NT2/D1 (cell line): ENCODE measurements around the gene NPEPPS.
"Not testable (repeated sequence)": the region's sequence is repeated elsewhere in the genome, so short reads cannot be mapped to it uniquely, and the experiment has no call there.

Experiments
- SUZ12 ChIP-seq: IDR thresholded peaks from 2 replicates; pipeline ENCODE4 v1.6.1; 2011; ENCODE audit not compliant: insufficient read length, insufficient read depth; ENCODE audit errors: extremely low read depth
- YY1 ChIP-seq: IDR thresholded peaks from 2 replicates; pipeline ENCODE4 v1.6.1; 2011; ENCODE audit not compliant: insufficient read length, insufficient read depth
- ZNF274 ChIP-seq: IDR thresholded peaks from 2 replicates; pipeline ENCODE4 v1.6.1; 2011; ENCODE audit warnings: mild to moderate bottlenecking, low read depth, low read length

DNA sequence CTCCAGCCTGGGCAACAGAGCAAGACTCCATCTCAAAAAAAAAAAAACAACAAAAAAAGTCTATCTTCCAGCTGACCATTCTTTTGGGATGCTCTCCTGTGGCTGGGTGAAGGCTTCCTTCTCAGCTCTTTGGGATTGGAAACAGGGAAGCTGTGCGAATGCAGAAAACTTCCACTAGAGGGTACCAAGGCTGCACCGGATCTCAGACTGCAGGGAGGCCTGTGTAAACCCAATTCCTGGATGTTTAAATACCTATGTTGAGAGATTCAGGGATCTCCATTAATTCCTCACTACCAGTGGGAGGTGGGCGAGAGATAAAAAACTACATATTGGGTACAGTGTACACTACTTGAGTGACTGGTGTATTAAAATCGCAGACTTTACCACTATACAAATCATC, 30.3 kb upstream of the NPEPPS start:
- not testable (repeated sequence) for TF ChIP-seq ZNF274, YY1, SUZ12
